BE2C (cell line): Measurements from ENCODE around the gene DCAF11.

Experiments used
- DNase-seq: peaks from one replicate; pipeline ENCODE4 v3.0.0-alpha.2; 2020
- H3K27me3 ChIP-seq: fragments of 250-450 bp; sonication (Bioruptor Pico); 2 replicates; pipeline ENCODE4 v1.5.1; 2020; ENCODE audit warnings: mild to moderate bottlenecking
- H3K36me3 ChIP-seq: fragments of 250-450 bp; sonication (Bioruptor Pico); 2 replicates; pipeline ENCODE4 v1.5.1; 2020; ENCODE audit warnings: mild to moderate bottlenecking
- H3K4me1 ChIP-seq: fragments of 250-450 bp; sonication (Bioruptor Pico); 2 replicates; pipeline ENCODE4 v1.5.1; 2020
- H3K4me3 ChIP-seq: 2 replicates; pipeline ENCODE4 v1.5.1; 2011; ENCODE audit warnings: low read depth, low read length
- H3K9me3 ChIP-seq: fragments of 250-450 bp; sonication (Bioruptor Pico); 2 replicates; pipeline ENCODE4 v1.5.1; 2020
- TF ChIP-seq, protein P1 (sequence below): IDR thresholded peaks from 2 replicates; pipeline ENCODE4 v1.5.1; 2012; ENCODE audit warnings: mild to moderate bottlenecking, low read depth, low read length

Gene DCAF11

DNA sequence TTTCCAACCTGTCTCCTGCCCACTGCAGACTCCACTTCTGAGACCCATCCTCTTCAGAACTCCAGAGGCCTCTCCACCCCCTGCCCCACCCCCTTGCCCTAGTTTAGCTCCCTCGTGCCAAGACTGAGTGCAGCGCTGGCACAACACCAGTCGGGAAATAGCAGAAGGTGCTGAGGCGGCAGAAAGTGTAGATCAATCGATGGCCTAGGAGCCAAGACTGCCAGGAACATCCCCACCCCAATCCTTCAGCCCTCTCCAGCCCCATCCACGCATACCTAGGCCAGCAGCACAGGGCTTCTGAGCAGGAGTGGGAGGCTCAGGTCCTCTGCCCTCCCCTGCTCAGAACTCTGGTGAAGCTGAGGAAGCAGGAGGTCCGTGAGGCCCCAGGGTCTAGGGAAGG is 42.1 kb upstream of the DCAF11 start:
- Histone ChIP-seq H3K9me3 (no peaks in the 10 kb centered on the region), H3K36me3 (no peaks in the 10 kb centered on the region), H3K4me1 (no peaks in the 10 kb centered on the region), H3K27me3 (no peaks in the 10 kb centered on the region), H3K4me3 (no peak overlapping the region)
- TF ChIP-seq, protein P1, sequence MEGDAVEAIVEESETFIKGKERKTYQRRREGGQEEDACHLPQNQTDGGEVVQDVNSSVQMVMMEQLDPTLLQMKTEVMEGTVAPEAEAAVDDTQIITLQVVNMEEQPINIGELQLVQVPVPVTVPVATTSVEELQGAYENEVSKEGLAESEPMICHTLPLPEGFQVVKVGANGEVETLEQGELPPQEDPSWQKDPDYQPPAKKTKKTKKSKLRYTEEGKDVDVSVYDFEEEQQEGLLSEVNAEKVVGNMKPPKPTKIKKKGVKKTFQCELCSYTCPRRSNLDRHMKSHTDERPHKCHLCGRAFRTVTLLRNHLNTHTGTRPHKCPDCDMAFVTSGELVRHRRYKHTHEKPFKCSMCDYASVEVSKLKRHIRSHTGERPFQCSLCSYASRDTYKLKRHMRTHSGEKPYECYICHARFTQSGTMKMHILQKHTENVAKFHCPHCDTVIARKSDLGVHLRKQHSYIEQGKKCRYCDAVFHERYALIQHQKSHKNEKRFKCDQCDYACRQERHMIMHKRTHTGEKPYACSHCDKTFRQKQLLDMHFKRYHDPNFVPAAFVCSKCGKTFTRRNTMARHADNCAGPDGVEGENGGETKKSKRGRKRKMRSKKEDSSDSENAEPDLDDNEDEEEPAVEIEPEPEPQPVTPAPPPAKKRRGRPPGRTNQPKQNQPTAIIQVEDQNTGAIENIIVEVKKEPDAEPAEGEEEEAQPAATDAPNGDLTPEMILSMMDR, result no peak
- no peak for DNase-seq

DNA sequence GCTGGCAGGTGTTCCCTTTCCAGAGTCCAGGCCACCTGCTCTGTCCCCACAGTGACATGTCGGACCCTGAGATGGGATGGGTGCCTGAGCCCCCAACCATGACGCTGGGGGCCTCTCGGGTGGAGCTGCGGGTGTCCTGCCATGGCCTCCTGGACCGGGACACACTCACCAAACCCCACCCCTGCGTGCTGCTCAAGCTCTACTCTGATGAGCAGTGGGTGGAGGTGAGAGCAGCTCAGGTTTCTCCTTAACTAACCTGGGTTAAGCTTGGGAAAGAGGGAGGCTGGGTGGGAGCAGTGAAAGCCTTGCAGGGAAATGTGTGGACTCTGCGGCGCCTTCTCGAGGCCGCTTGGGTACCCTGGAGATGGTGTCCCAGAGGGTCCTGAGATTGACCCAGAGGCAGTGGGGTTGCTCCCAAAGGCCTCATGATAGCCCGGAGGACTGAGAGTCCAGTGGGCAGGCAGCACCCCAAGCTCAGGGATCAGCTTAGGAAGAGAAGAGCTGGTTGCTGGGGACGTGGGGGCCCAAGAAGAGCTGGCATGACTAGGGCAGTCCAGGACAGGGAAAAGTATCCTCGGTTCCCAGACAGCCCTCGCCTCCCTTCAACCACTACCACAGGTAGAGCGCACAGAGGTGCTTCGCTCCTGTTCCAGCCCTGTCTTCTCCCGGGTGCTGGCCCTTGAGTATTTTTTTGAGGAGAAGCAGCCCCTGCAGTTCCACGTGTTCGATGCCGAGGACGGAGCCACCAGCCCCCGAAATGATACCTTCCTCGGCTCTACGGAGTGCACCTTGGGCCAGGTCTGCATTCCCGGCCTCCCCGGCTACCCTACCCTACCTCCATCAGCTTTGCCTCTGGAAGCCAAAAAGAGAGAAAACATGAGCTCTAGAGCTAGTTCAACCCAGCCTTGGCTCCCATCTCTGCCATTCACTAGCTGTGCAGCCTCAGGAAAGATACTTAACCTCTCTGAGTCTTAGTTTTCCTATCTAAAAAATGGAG is 41.4 kb upstream of the DCAF11 start:
- TF ChIP-seq, protein P1, result no peak
- H3K9me3 ChIP-seq, result no peaks in the 10 kb centered on the region

DNA sequence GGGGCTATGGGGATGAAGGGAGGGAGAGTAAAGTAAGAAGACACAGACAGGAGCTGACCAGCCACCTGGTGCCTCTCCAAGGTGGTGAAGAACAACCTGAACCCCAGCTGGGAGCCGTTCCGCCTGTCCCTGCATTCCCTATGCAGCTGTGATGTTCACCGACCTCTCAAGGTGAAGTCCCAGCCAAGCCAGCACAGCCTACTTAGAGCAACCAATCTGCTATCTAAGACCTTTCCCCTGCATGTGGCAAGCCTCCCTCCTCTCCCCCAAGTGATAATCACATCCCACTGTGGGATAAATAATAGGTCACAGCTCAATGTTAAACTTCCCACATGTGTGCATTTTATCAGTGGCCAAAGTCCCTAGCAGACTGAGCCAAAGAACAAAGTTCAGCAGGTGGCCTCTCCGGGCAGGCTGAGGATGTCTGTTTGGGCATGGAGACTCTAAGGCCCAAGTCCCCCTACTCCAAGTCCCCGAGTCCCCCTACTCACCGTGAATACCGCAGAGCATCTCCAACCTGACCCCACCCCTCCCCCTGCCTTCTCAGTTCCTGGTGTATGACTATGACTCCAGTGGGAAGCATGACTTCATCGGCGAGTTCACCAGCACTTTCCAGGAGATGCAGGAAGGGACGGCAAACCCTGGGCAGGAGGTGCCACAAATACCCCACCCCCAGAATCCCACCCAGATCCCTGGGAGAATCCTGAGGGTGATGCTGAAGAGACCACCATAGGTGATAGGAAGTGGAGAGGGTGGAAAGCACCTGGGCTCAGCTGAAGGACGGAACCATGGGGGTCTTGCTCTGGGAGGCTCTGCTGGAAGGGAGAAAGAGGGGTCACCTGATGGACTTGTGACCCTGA is 39.7 kb upstream of the DCAF11 start:
- Histone ChIP-seq H3K4me1 (peaks cover 8% of the 10 kb centered on the region), H3K4me3 (no peak overlapping the region), H3K27me3 (no peaks in the 10 kb centered on the region), H3K36me3 (no peaks in the 10 kb centered on the region), H3K9me3 (no peaks in the 10 kb centered on the region)
- DNase-seq, result no peak
- TF ChIP-seq, protein P1, result no peak

More for the DNA sequence above, 41.4 kb upstream of the DCAF11 start:
- H3K4me3 ChIP-seq, result no peak overlapping the region
- no peaks in the 10 kb centered on the region for H3K36me3 ChIP-seq
- no peaks in the 10 kb centered on the region for H3K4me1 ChIP-seq
- no peaks in the 10 kb centered on the region for H3K27me3 ChIP-seq
- no peak for DNase-seq

DNA sequence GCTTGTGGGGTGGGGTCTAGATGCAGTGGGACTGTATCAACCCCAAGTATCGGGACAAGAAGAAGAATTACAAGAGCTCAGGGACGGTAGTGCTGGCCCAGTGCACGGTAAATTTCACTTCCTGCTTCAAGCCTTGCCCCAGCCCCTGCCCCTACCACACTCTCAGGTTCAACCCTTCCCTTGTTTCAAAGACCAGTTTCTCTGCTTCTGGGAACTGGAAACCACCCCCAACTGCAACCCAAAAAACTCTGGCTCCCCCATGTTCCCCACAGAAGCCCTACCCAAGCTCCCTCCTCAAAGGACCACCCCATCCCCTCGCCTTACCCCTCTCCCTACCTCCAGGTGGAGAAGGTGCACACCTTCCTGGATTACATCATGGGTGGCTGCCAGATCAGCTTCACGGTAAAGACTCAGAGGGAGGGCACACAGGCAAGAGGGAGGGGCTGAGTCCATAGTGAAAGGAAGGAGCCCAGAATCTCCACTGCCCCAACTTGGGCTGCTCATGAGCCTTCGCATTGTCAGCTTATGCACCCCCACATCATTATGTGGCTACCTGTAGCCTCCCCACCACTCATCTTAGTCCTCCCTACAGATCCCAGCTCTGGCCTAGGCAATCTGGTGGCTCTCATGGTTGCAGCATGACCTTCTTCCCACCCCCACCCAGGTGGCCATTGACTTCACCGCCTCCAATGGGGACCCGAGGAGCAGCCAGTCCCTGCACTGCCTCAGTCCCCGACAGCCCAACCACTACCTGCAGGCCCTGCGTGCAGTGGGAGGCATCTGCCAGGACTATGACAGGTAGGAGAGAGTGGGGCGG is 38.9 kb upstream of the DCAF11 start:
- no peak overlapping the region for H3K4me3 ChIP-seq
- H3K4me1 ChIP-seq, result peaks cover 15% of the 10 kb centered on the region
- no peak for DNase-seq
- no peaks in the 10 kb centered on the region for H3K9me3 ChIP-seq
- TF ChIP-seq, protein P1, result no peak
- no peaks in the 10 kb centered on the region for H3K36me3 ChIP-seq
- H3K27me3 ChIP-seq, result no peaks in the 10 kb centered on the region

DNA sequence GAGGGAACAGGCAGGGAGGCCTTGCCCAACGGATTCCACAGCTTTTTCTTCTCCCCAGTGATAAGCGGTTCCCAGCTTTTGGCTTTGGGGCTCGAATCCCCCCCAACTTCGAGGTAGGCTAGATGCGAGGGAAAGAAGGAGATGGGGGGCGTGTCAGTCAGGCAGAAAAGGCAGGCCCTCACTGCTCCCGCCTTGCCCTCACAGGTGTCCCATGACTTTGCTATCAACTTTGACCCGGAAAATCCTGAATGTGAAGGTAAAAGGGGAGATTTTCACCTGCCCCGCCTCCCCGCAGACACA is 38.3 kb upstream of the DCAF11 start:
- Histone ChIP-seq H3K27me3 (no peaks in the 10 kb centered on the region), H3K9me3 (no peaks in the 10 kb centered on the region), H3K4me3 (no peak overlapping the region), H3K36me3 (no peaks in the 10 kb centered on the region), H3K4me1 (peaks cover 17% of the 10 kb centered on the region)
- TF ChIP-seq, protein P1, result no peak
- DNase-seq, result no peak
